ENCODE data around the gene PIP4K2C. TPM values are rescaled to one million over a fixed set of nuclear protein-coding genes. Genes with fewer than 3 reads are reported as not detected.

The PIP4K2C gene
- total and polyA plus RNA-seq, 4 experiments from 2014 or later: 30.4 to 45.0 (median 34.2) TPM

- Histone ChIP-seq H3K27me3 (ENCODE audit: insufficient read depth, low read length) (no peaks in the 10 kb centered on the region), H3K4me3 (ENCODE audit: low read length in 2 of 2) (peak overlapping the region; percentile 60 to 66), H3K27ac (ENCODE audit: low read depth, low read length) (peak overlapping the region; percentile 24), H3K9me3 (ENCODE audit: control insufficient read depth in 1 of 2, low read length in 2 of 2) (no peaks in the 10 kb centered on the region), H3K4me1 (ENCODE audit: insufficient read depth, low read length) (peaks cover 30% of the 10 kb centered on the region), H3K36me3 (ENCODE audit: insufficient read depth, low read length) (peaks cover 17% of the 10 kb centered on the region)
- intact Hi-C loops (cut with micrococcal nuclease): no loop called here
- Mint-ChIP-seq H3K4me1 (peaks cover 17 to 39% (median 28%) of the 10 kb centered on the region in 4 donors), H3K9me3 (no peaks in the 10 kb centered on the region), H3K27me3 (no peaks in the 10 kb centered on the region), H3K4me3 (peak overlapping the region; percentile 85 to 90 (median 87)), H3K27ac (peak overlapping the region; percentile 63 to 94 (median 85)), H3K36me3 (peaks cover 31 to 50% of the 10 kb centered on the region in 2 donors)
- CTCF ChIA-PET (ENCODE audit: partially characterized antibody): interaction anchor here (1.6 to 3.6 kb wide), 2 partner anchors 16 to 20 kb away, joined by 4 to 17 read pairs; no protein-coding TSS in a partner anchor
- DNase-seq: no peak
- POLR2A ChIA-PET (ENCODE audit: partially characterized antibody): interaction anchor here (0.6 to 1.7 kb wide), 6 partner anchors 9 to 145 kb away, joined by 3 to 7 read pairs (median 3); partner anchors contain the start of genes DDIT3, GLI1 and PIP4K2C
These were observed 12.9 kb downstream of the PIP4K2C start for GRCh38 chr12:57603815-57604453.

GRCh38 chr12:57604454-57604991, 13.5 kb downstream of the PIP4K2C start, which contains the start of gene DTX3:
Gene DTX3 (plus strand): TSS chr12:57604824. CDS start chr12:57606518, 1,694 bp downstream.
- DNase-seq: peak in 3 of 5 donors; percentile 33 to 43 (median 39)
- Mint-ChIP-seq H3K4me3 (peak within 1 kb of the TSS; percentile 85 to 90 (median 87)), H3K27me3 (peaks cover 0 to 1% of the 10 kb centered on the region in 2 donors), H3K27ac (peak within 1 kb of the TSS; percentile 63 to 96 (median 93)), H3K9me3 (no peaks in the 10 kb centered on the region), H3K36me3 (peaks cover 25 to 44% of the 10 kb centered on the region in 2 donors), H3K4me1 (peaks cover 17 to 39% (median 28%) of the 10 kb centered on the region in 4 donors)
- peak within 1 kb of the TSS; percentile 24 for H3K27ac ChIP-seq (ENCODE audit: low read depth, low read length)
- H3K36me3 ChIP-seq (ENCODE audit: insufficient read depth, low read length): peaks cover 13% of the 10 kb centered on the region
- ChIA-PET CTCF (ENCODE audit: partially characterized antibody) (interaction anchor here (1.6 to 3.6 kb wide), 2 partner anchors 15 to 21 kb away, joined by 4 to 17 read pairs; no protein-coding TSS in a partner anchor), POLR2A (ENCODE audit: partially characterized antibody) (interaction anchor here (1.2 to 1.7 kb wide), 2 partner anchors 12 to 84 kb away, joined by 3 to 7 read pairs; partner anchors contain the start of gene DDIT3)
- no peaks in the 10 kb centered on the region for H3K9me3 ChIP-seq (ENCODE audit: control insufficient read depth in 1 of 2, low read length in 2 of 2)
- intact Hi-C loops (cut with micrococcal nuclease): no loop called here
- no peaks in the 10 kb centered on the region for H3K27me3 ChIP-seq (ENCODE audit: insufficient read depth, low read length)
- peak within 1 kb of the TSS; percentile 60 to 66 for H3K4me3 ChIP-seq (ENCODE audit: low read length in 2 of 2)
- H3K4me1 ChIP-seq (ENCODE audit: insufficient read depth, low read length): peaks cover 30% of the 10 kb centered on the region

- Histone ChIP-seq H3K27me3 (ENCODE audit: insufficient read depth, low read length) (no peaks in the 10 kb centered on the region), H3K4me1 (ENCODE audit: insufficient read depth, low read length) (peaks cover 30% of the 10 kb centered on the region), H3K27ac (ENCODE audit: low read depth, low read length) (peak overlapping the region; percentile 24), H3K36me3 (ENCODE audit: insufficient read depth, low read length) (peaks cover 7% of the 10 kb centered on the region), H3K4me3 (ENCODE audit: low read length in 2 of 2) (peak overlapping the region; percentile 58 to 60), H3K9me3 (ENCODE audit: control insufficient read depth in 1 of 2, low read length in 2 of 2) (no peaks in the 10 kb centered on the region)
- ChIA-PET CTCF (ENCODE audit: partially characterized antibody) (interaction anchor here (0.8 to 3.6 kb wide), 3 partner anchors 16 to 24 kb away, joined by 3 to 17 read pairs (median 6); no protein-coding TSS in a partner anchor), POLR2A (ENCODE audit: partially characterized antibody) (interaction anchor here (1.2 to 1.7 kb wide), 4 partner anchors 10 to 59 kb away, joined by 3 to 7 read pairs (median 4); partner anchors contain the start of gene PIP4K2C)
- no peak for DNase-seq
- peak overlapping the region; percentile 17 to 92 (median 84) for H3K27ac Mint-ChIP-seq
- intact Hi-C loops (cut with micrococcal nuclease): no loop called here
- H3K36me3 Mint-ChIP-seq: peaks cover 23 to 37% of the 10 kb centered on the region in 2 donors
- peaks cover 0 to 1% of the 10 kb centered on the region in 2 donors for H3K27me3 Mint-ChIP-seq
- H3K4me3 Mint-ChIP-seq: peak overlapping the region; percentile 81 to 90 (median 87)
- peaks cover 17 to 40% (median 28%) of the 10 kb centered on the region in 4 donors for H3K4me1 Mint-ChIP-seq
- H3K9me3 Mint-ChIP-seq: no peaks in the 10 kb centered on the region
These were observed 14.2 kb downstream of the PIP4K2C start for GRCh38 chr12:57604992-57605810.

- Mint-ChIP-seq H3K27ac (peak overlapping the region in 4 of 7 donors; percentile 52 to 85 (median 65)), H3K4me3 (peak overlapping the region; percentile 81 to 90 (median 87)), H3K27me3 (peaks cover 2 to 3% of the 10 kb centered on the region in 2 donors), H3K36me3 (peaks cover 18 to 30% of the 10 kb centered on the region in 2 donors), H3K9me3 (no peaks in the 10 kb centered on the region), H3K4me1 (peaks cover 20 to 46% (median 33%) of the 10 kb centered on the region in 4 donors)
- H3K36me3 ChIP-seq (ENCODE audit: insufficient read depth, low read length): peaks cover under 1% of the 10 kb centered on the region
- H3K4me3 ChIP-seq (ENCODE audit: low read length in 2 of 2): no peak overlapping the region
- intact Hi-C loops (cut with micrococcal nuclease): no loop called here
- H3K27me3 ChIP-seq (ENCODE audit: insufficient read depth, low read length): no peaks in the 10 kb centered on the region
- POLR2A ChIA-PET (ENCODE audit: partially characterized antibody): interaction anchor here (1.2 to 1.7 kb wide), 5 partner anchors 10 to 151 kb away, joined by 3 to 7 read pairs (median 3); partner anchors contain the start of gene PIP4K2C
- no peak for DNase-seq
- no peaks in the 10 kb centered on the region for H3K9me3 ChIP-seq (ENCODE audit: control insufficient read depth in 1 of 2, low read length in 2 of 2)
- CTCF ChIA-PET (ENCODE audit: partially characterized antibody): interaction anchor here (0.8 to 3.6 kb wide), 4 partner anchors 14 to 24 kb away, joined by 3 to 17 read pairs (median 6); no protein-coding TSS in a partner anchor
- peaks cover 36% of the 10 kb centered on the region for H3K4me1 ChIP-seq (ENCODE audit: insufficient read depth, low read length)
- H3K27ac ChIP-seq (ENCODE audit: low read depth, low read length): no peak overlapping the region
These were observed 14.9 kb downstream of the PIP4K2C start for GRCh38 chr12:57605811-57606311.

GRCh38 chr12:57606399-57606798, 15.4 kb downstream of the PIP4K2C start:
- Mint-ChIP-seq H3K9me3 (no peaks in the 10 kb centered on the region), H3K4me1 (peaks cover 20 to 47% (median 34%) of the 10 kb centered on the region in 4 donors), H3K36me3 (peaks cover 13 to 25% of the 10 kb centered on the region in 2 donors), H3K27me3 (peaks cover 2 to 3% of the 10 kb centered on the region in 2 donors), H3K4me3 (peak overlapping the region in 7 of 8 donors; percentile 7 to 90 (median 87)), H3K27ac (peak overlapping the region in 3 of 7 donors; percentile 12 to 52 (median 35))
- Histone ChIP-seq H3K27me3 (ENCODE audit: insufficient read depth, low read length) (no peaks in the 10 kb centered on the region), H3K9me3 (ENCODE audit: control insufficient read depth in 1 of 2, low read length in 2 of 2) (no peaks in the 10 kb centered on the region), H3K4me3 (ENCODE audit: low read length in 2 of 2) (no peak overlapping the region), H3K36me3 (ENCODE audit: insufficient read depth, low read length) (no peaks in the 10 kb centered on the region), H3K27ac (ENCODE audit: low read depth, low read length) (no peak overlapping the region), H3K4me1 (ENCODE audit: insufficient read depth, low read length) (peaks cover 39% of the 10 kb centered on the region)
- ChIA-PET POLR2A (ENCODE audit: partially characterized antibody) (interaction anchor here (1.2 to 1.5 kb wide), 3 partner anchors 9 to 150 kb away, joined by 3 read pairs; no protein-coding TSS in a partner anchor), CTCF (ENCODE audit: partially characterized antibody) (interaction anchor here (1.5 to 2.1 kb wide), 3 partner anchors 14 to 25 kb away, joined by 3 to 8 read pairs (median 7); no protein-coding TSS in a partner anchor)
- intact Hi-C loops (cut with micrococcal nuclease): no loop called here
- DNase-seq: no peak

- H3K27ac ChIP-seq (ENCODE audit: low read depth, low read length): no peak overlapping the region
- H3K36me3 ChIP-seq (ENCODE audit: insufficient read depth, low read length): no peaks in the 10 kb centered on the region
- peak overlapping the region in 1 of 8 donors; percentile 40 for H3K4me3 Mint-ChIP-seq
- H3K4me1 Mint-ChIP-seq: peaks cover 20 to 48% (median 33%) of the 10 kb centered on the region in 4 donors
- no peaks in the 10 kb centered on the region for H3K9me3 Mint-ChIP-seq
- CTCF ChIA-PET (ENCODE audit: partially characterized antibody): interaction anchor here (1.2 to 2.1 kb wide), 3 partner anchors 13 to 23 kb away, joined by 4 to 8 read pairs (median 7); no protein-coding TSS in a partner anchor
- peaks cover 39% of the 10 kb centered on the region for H3K4me1 ChIP-seq (ENCODE audit: insufficient read depth, low read length)
- no peaks in the 10 kb centered on the region for H3K9me3 ChIP-seq (ENCODE audit: control insufficient read depth in 1 of 2, low read length in 2 of 2)
- H3K27ac Mint-ChIP-seq: peak overlapping the region in 2 of 7 donors; percentile 12 to 35
- no peak overlapping the region for H3K4me3 ChIP-seq (ENCODE audit: low read length in 2 of 2)
- DNase-seq: no peak
- peaks cover 2 to 3% of the 10 kb centered on the region in 2 donors for H3K27me3 Mint-ChIP-seq
- POLR2A ChIA-PET (ENCODE audit: partially characterized antibody): interaction anchor here (1.2 kb wide), 1 partner anchor 150 kb away, joined by 3 read pairs; no protein-coding TSS in a partner anchor
- intact Hi-C loops (cut with micrococcal nuclease): no loop called here
- no peaks in the 10 kb centered on the region for H3K27me3 ChIP-seq (ENCODE audit: insufficient read depth, low read length)
- H3K36me3 Mint-ChIP-seq: peaks cover 8 to 21% of the 10 kb centered on the region in 2 donors
These were observed 15.8 kb downstream of the PIP4K2C start for GRCh38 chr12:57606821-57607220.

Data from CD4-positive, alpha-beta memory T cell (primary cell).